Spleen (tissue), 7 donors: ENCODE data around the gene TEP1.

Experiments
- POLR2AphosphoS5 ChIP-seq, 3 donors: sonication (generic); formaldehyde crosslinking; IDR thresholded peaks; one replicate each; pipeline ENCODE4 v1.5.1; 2017; ENCODE audit warnings: antibody characterized with exemption in 3 of 3
- TF ChIP-seq, protein P1 (sequence below), 11 experiments: fragments of 200-600 bp in 7 of 11; fragments of 450-650 bp in 4 of 11; sonication (generic) in 4 of 11; IDR thresholded peaks in 8 of 11; conservative IDR thresholded peaks in 3 of 11; 1 replicate in 7 of 11; 2 replicates in 4 of 11; pipeline versions ENCODE4 v1.4.0 to v1.8.0; 2016 to 2021; ENCODE audit warnings: antibody characterized with exemption in 11 of 11, inconsistent platforms in 4 of 11, mild to moderate bottlenecking in 1 of 11
- donor health status: DM: no; HTN: no; CAD: no; lungs with moderate emphysema.
- donor health status: DM: no; HTN: no; CAD: no.
- donor health status: DM: no; HTN: no; CAD: no.

DNA sequence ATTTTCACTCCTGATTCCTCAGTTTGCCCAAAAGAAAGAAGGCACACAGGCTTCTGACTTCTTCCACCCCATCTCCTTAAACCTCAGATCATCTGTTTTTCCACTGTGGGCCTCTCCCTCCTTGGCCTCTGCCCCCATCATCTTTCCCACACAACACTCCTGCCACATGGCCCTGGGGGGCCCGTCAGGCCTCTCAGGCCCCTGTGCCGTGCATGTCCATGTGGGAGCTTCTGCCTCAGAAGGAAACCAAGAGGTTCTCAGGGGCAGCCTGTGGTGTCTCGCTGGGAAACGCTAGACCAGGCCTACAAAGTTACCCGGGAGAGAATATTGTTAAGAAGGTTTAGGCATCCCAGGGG lies 14.7 kb upstream of the TEP1 start:
- TF ChIP-seq, protein P1, sequence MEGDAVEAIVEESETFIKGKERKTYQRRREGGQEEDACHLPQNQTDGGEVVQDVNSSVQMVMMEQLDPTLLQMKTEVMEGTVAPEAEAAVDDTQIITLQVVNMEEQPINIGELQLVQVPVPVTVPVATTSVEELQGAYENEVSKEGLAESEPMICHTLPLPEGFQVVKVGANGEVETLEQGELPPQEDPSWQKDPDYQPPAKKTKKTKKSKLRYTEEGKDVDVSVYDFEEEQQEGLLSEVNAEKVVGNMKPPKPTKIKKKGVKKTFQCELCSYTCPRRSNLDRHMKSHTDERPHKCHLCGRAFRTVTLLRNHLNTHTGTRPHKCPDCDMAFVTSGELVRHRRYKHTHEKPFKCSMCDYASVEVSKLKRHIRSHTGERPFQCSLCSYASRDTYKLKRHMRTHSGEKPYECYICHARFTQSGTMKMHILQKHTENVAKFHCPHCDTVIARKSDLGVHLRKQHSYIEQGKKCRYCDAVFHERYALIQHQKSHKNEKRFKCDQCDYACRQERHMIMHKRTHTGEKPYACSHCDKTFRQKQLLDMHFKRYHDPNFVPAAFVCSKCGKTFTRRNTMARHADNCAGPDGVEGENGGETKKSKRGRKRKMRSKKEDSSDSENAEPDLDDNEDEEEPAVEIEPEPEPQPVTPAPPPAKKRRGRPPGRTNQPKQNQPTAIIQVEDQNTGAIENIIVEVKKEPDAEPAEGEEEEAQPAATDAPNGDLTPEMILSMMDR (IDR thresholded peaks at IDR 0.05 in 8 of 11, conservative IDR thresholded peaks at IDR 0.05 in 3 of 11) = no peak
- peak in 1 of 3 donors; percentile 24 for TF ChIP-seq POLR2AphosphoS5 (IDR thresholded peaks at IDR 0.05)
